C1 segment of cervical spinal cord (tissue), 14 donors: ENCODE data around the gene FAM185A.
"Not testable (repeated sequence)": the region's sequence is repeated elsewhere in the genome, so short reads cannot be mapped to it uniquely, and the experiment has no call there.

Experiments used
- DNase-seq, 14 donors: peaks; one replicate each; lab custom pipeline; 2025; lab: John Stamatoyannopoulos, UW

FAM185A gene

GRCh38 chr7:102830197-102830596 lies 81.4 kb downstream of the FAM185A start:
- DNase-seq = no peak

GRCh38 chr7:102832674-102833073 lies 83.9 kb downstream of the FAM185A start:
- DNase-seq = no peak

DNA sequence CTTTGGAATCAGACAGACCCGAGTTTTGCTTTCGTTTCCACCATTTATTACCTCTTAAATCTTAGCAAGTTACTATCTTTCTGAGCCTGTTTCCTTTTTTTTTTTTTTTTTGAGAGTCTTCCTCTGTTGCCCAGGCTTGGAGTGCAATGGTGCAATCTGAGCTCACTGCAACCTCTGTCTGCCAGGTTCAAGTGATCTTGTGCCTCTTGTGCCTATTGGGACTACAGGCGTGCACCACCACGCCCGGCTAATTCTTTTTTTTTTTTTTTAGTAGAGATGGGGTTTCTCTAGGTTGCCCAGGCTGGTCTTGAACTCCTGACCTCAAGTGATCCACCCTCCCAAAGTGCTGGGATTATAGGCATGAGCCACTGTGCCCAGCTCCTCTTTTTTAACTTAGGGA lies 84.5 kb downstream of the FAM185A start:
- DNase-seq = no peak

GRCh38 chr7:102834466-102834865 lies 85.7 kb downstream of the FAM185A start:
- DNase-seq = no peak

- no peak for DNase-seq
Measured at GRCh38 chr7:102834999-102835398, 86.2 kb downstream of the FAM185A start.

DNA sequence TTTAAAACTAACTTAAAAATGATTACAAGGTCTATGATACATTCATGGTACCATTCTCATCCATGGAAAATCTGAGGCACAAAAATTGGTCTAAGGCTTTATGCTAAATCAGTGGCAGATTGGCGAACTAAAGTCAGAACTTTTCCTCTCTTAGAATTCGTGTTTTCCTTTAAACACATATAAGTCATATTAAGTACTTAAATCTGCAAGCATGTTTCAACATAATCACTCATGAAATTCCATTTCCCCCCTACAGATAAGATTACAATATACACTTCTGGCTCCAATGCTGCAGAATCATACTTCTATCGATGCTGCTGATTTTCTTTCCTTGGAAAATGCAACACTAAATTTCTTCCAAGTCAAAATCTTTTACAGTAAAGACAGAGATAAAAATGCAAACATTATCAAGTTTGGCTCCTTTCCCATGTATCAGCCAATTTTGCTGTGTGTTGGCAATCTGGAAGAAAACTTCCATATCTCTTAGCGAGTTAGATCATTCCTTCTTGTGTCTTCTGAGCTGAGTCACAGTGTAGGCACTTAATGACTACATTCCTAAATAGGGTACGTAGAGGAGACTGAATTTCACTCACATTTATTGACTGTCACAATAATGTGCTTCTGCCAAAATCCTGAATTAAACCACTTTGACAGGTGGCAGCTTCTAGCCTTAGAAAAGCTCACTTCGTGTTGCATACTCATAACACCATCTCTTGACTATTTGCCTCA lies 87.6 kb downstream of the FAM185A start:
- DNase-seq = no peak

GRCh38 chr7:102836977-102837376 lies 88.2 kb downstream of the FAM185A start:
- DNase-seq = no peak

GRCh38 chr7:102837802-102838201 lies 89.0 kb downstream of the FAM185A start:
- DNase-seq = no peak

GRCh38 chr7:102838572-102839101 lies 89.8 kb downstream of the FAM185A start:
- not testable (repeated sequence) for DNase-seq

GRCh38 chr7:102840404-102840803 lies 91.6 kb downstream of the FAM185A start:
- no peak for DNase-seq

DNA sequence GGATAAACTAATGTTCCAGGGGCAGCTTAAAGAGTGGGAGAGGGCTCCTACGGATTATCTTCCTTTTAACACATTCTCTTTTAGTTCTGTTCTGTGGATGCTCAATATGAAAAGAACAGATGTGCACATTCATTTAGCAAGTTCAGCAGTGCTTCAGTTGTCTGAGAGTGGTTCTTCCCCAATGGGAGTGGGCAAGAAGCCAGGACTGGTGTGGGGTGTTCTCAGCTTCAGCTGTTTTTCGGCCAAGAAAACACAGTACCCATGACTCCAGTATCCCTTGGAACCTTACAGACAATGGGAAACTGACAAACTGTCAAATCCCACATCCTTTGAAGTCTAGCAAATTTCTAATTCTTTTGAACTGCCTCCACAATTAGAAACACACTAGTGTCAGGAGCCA lies 92.5 kb downstream of the FAM185A start:
- peak in 2 of 14 donors; percentile 1 to 4 for DNase-seq

DNA sequence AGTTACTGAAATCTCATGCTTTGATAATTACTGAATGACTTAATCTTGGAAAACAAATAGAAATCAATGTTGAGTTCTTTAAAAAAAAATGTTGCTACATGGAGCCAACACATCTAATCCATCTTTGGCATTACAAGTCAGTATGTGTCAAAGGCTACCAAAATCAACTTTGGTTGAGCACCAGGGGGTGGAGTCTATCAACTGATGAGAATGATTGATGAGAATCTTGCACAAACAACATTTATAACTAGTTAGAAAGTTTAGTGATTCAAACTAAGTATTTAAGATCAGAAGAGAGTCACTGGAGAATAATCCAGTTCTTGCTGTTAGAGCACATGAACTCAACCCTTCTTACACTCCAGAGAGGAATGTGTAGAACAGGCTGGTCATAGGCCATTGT lies 93.5 kb downstream of the FAM185A start:
- DNase-seq = no peak

GRCh38 chr7:102843850-102844249 lies 95.1 kb downstream of the FAM185A start:
- DNase-seq = no peak

GRCh38 chr7:102845346-102845745 lies 96.5 kb downstream of the FAM185A start:
- DNase-seq = no peak

- DNase-seq = no peak
Measured at GRCh38 chr7:102849079-102849478, 100.3 kb downstream of the FAM185A start.

GRCh38 chr7:102849538-102849937 lies 100.7 kb downstream of the FAM185A start:
- no peak for DNase-seq

DNA sequence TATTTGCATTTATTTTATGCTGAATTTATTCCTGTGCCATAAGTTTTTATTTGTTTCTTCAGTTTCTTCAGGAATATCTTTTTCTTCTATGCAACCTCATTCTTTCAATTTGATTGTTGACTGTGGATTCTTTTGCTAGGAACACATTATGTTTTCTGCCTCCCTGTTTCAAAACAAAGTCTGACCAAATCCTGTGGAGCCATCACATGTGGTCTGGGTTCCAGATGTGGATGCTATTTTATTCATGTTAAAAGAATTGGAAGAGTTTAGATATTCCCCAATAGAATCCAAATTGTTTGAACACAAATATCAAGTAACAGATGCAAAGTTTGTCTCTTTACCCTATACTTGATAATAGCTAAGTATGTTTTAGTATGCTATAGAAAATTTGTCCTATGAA lies 107.2 kb downstream of the FAM185A start:
- DNase-seq = no peak
